GM12878 (cell line): ENCODE results near the gene SCYL3. TPM values are rescaled to one million over a fixed set of nuclear protein-coding genes. Genes with fewer than 3 reads are reported as not detected.

ENCODE experiments used
- ATAC-seq: fragments of 200-7000 bp; cut with Tn5 transposase; 3 replicates; pipeline ENCODE4 v1.9.1; 2020; ENCODE audit warnings: mild to moderate bottlenecking, moderate library complexity
- BruUV-seq: library from RNA; stranded (reverse); fragments of 400-500 nt; replicated peaks from 2 replicates; lab custom pipeline; 2021; lab: Mats Ljungman, UMichigan
- CTCF ChIA-PET: fragments of 300-600 bp; sonication (Branson Sonifier 250); formaldehyde crosslinking; extraction: SDS; loops from one replicate; lab custom pipeline; 2021; ENCODE audit warnings: inconsistent platforms; lab: Yijun Ruan, JAX
- POLR2A ChIA-PET: fragments of 350-600 bp; formaldehyde crosslinking; extraction: SDS; loops from one replicate; lab custom pipeline; 2021; ENCODE audit warnings: inconsistent platforms; lab: Charles Lee
- RAD21 ChIA-PET: fragments of 300-600 bp; sonication (Branson Sonifier 250); formaldehyde crosslinking; loops from one replicate; lab custom pipeline; 2023; ENCODE audit warnings: antibody characterized with exemption; ENCODE audit not compliant: unreplicated experiment; lab: Charles Lee
- SMC1A ChIA-PET: fragments of 300-600 bp; sonication (Branson Sonifier 250); formaldehyde crosslinking; loops from one replicate; lab custom pipeline; 2023; ENCODE audit not compliant: unreplicated experiment, uncharacterized antibody; lab: Charles Lee
- DNase-seq: peaks from one replicate; pipeline ENCODE4 v3.0.0-alpha.2; 2011; ENCODE audit warnings: low read depth, low spot score
- FAIRE-seq: peaks from 3 replicates; lab custom pipeline; 2011; peaks lifted over from hg19 to GRCh38; lab: Jason Lieb, UNC
- H2AFZ ChIP-seq: 2 replicates; pipeline ENCODE4 v1.6.0; 2011; ENCODE audit warnings: low read depth, low read length, control low read depth; ENCODE audit not compliant: control insufficient read depth
- H3K27ac ChIP-seq: 2 replicates; pipeline ENCODE4 v1.5.1; 2011; ENCODE audit warnings: control low read depth; ENCODE audit not compliant: control insufficient read depth, insufficient read depth
- H3K27me3 ChIP-seq, 2 experiments: replicated peaks in 1 of 2; 2 replicates each; pipeline versions ENCODE4 v1.6.0 to v1.6.1; 2011; ENCODE audit warnings: low read length in 1 of 2; ENCODE audit not compliant: control insufficient read depth in 2 of 2, insufficient read depth in 2 of 2
- H3K36me3 ChIP-seq, 2 experiments: 2 replicates each; pipeline ENCODE4 v1.5.1; 2011; ENCODE audit warnings: low read length in 1 of 2; ENCODE audit not compliant: control insufficient read depth in 2 of 2, insufficient read depth in 2 of 2
- H3K4me1 ChIP-seq: 2 replicates; pipeline ENCODE4 v1.6.1; 2011; ENCODE audit warnings: mild to moderate bottlenecking, low read length, moderate library complexity, mixed read lengths; ENCODE audit not compliant: control insufficient read depth, insufficient read depth
- H3K4me2 ChIP-seq: 2 replicates; pipeline ENCODE4 v1.6.0; 2011; ENCODE audit warnings: control low read depth; ENCODE audit not compliant: control insufficient read depth, insufficient read depth
- H3K4me3 ChIP-seq: fragments of 200-600 bp; sonication (generic); 2 replicates; pipeline ENCODE4 v1.5.1; 2016
- H3K79me2 ChIP-seq: 2 replicates; pipeline ENCODE4 v1.6.0; 2011; ENCODE audit warnings: low read length; ENCODE audit not compliant: control insufficient read depth, insufficient read depth
- H3K9ac ChIP-seq: 2 replicates; pipeline ENCODE4 v1.8.0; 2011; ENCODE audit warnings: low read length, control low read depth, mixed read lengths; ENCODE audit not compliant: control insufficient read depth, insufficient read depth
- H3K9me3 ChIP-seq: replicated peaks from 3 replicates; pipeline ENCODE4 v1.5.1; 2011; ENCODE audit warnings: mild to moderate bottlenecking, low read length; ENCODE audit not compliant: control insufficient read depth, insufficient read depth
- H4K20me1 ChIP-seq: 2 replicates; pipeline ENCODE4 v1.6.0; 2011; ENCODE audit not compliant: control insufficient read depth, insufficient read depth
- FOXM1 ChIP-seq: IDR thresholded peaks from 2 replicates; pipeline ENCODE4 v1.6.1; 2012; ENCODE audit warnings: low read depth, mild to moderate bottlenecking, inconsistent platforms, low read length, moderate library complexity
- HCFC1 ChIP-seq: fragments of 150-350 bp; IDR thresholded peaks from 2 replicates; pipeline ENCODE4 v1.6.1; 2014; ENCODE audit warnings: low read length
- HDGF ChIP-seq: fragments of 450-650 bp; IDR thresholded peaks from 2 replicates; pipeline ENCODE4 v1.6.1; 2016; ENCODE audit warnings: antibody characterized with exemption
- MEF2B ChIP-seq: fragments of 450-650 bp; IDR thresholded peaks from 2 replicates; pipeline ENCODE4 v1.6.1; 2018; ENCODE audit warnings: mild to moderate bottlenecking, moderate library complexity; ENCODE audit not compliant: partially characterized antibody, poor library complexity, severe bottlenecking
- MYB ChIP-seq: fragments of 150-350 bp; IDR thresholded peaks from 2 replicates; pipeline ENCODE4 v1.6.1; 2014; ENCODE audit warnings: mild to moderate bottlenecking, low read depth, low read length, borderline replicate concordance
- POLR2A ChIP-seq: IDR thresholded peaks from 2 replicates; pipeline ENCODE4 v1.6.1; 2011; ENCODE audit warnings: low read depth, mild to moderate bottlenecking, low read length
- RAD21 ChIP-seq: IDR thresholded peaks from 2 replicates; pipeline ENCODE4 v1.6.1; 2011; ENCODE audit warnings: mild to moderate bottlenecking, low read depth, low read length, moderate library complexity; ENCODE audit not compliant: insufficient read depth
- SIX5 ChIP-seq: IDR thresholded peaks from 2 replicates; pipeline ENCODE4 v1.6.1; 2011; ENCODE audit warnings: mild to moderate bottlenecking, low read depth, low read length, moderate library complexity; ENCODE audit not compliant: severe bottlenecking
- SMAD1 ChIP-seq: fragments of 450-650 bp; IDR thresholded peaks from 2 replicates; pipeline ENCODE4 v1.6.1; 2018; ENCODE audit warnings: mild to moderate bottlenecking, low read depth; ENCODE audit not compliant: partially characterized antibody
- SP1 ChIP-seq: IDR thresholded peaks from one replicate; pipeline ENCODE4 v1.6.1; 2011; ENCODE audit warnings: low read depth, low read length
- SREBF1 ChIP-seq: IDR thresholded peaks from 2 replicates; pipeline ENCODE4 v1.6.1; 2012; ENCODE audit warnings: mild to moderate bottlenecking, low read length
- TAF1 ChIP-seq: IDR thresholded peaks from 2 replicates; pipeline ENCODE4 v1.6.1; 2011; ENCODE audit warnings: mild to moderate bottlenecking, low read depth, low read length, borderline replicate concordance
- TCF3 ChIP-seq: IDR thresholded peaks from 2 replicates; pipeline ENCODE4 v1.6.1; 2012; ENCODE audit warnings: low read depth, mild to moderate bottlenecking, low read length, borderline replicate concordance; ENCODE audit not compliant: insufficient read depth
- ZNF687 ChIP-seq: fragments of 450-650 bp; IDR thresholded peaks from 2 replicates; pipeline ENCODE4 v1.6.1; 2017; ENCODE audit warnings: mild to moderate bottlenecking, moderate library complexity
- WGBS: methylation state at CpG from one replicate; pipeline ENCODE4 v1.1.6; 2016; ENCODE audit warnings: low lambda C conversion rate; ENCODE audit not compliant: insufficient replicate concordance, insufficient coverage; ENCODE audit errors: missing lambda C conversion rate; 5-methylcytosine and 5-hydroxymethylcytosine counted together
- in situ Hi-C: fragments of 300-500 bp; cut with MboI; formaldehyde crosslinking; loops from 9 replicates; pipeline ENCODE4 v1.14.3; 2018; ENCODE audit warnings: mixed read lengths
- intact Hi-C: fragments of 100-400 bp; cut with micrococcal nuclease; formaldehyde crosslinking; loops from one replicate; pipeline ENCODE4 v1.14.2; 2022; ENCODE audit not compliant: unreplicated experiment
- polyA plus RNA-seq, 11 experiments: library from polyadenylated mRNA; depleted of rRNA in 4 of 11; unstranded in 6 of 11; stranded (reverse) in 5 of 11; fragments of >200 nt; fragmentation: Nextera tagmentation in 4 of 11; fragmentation: Illumina TruSeq in 1 of 11; extraction: Ambion mirVana in 4 of 11; extraction: Trizol in 1 of 11; gene quantifications; 1 replicate in 1 of 11; 2 replicates in 10 of 11; pipeline versions ENCODE4 v1.2.1 to v1.2.3, GENCODE V29; 2011 to 2016; ENCODE audit warnings: inconsistent platforms in 2 of 11, missing spikeins in 2 of 11, low read depth in 1 of 11
- total RNA-seq, 4 experiments: library from RNA; depleted of rRNA in 3 of 4; stranded (reverse); fragments of >200 nt in 3 of 4; fragmentation: Illumina TruSeq in 1 of 4; extraction: Trizol in 1 of 4; gene quantifications; 2 replicates each; pipeline versions ENCODE4 v1.2.1 to v1.2.3, GENCODE V29; 2013 to 2021

SCYL3 gene
- total and polyA plus RNA-seq, 10 of the 15 experiments (the other 5 are each of a cell fraction or from before 2014, with no cell fraction given) = 4.3 to 14.3 (median 10.3) TPM

- TF ChIP-seq HDGF (no peak), TAF1 (no peak)
These were observed 6.8 kb downstream of the SCYL3 start (continued) for GRCh38 chr1:169886931-169887330.

- H3K4me3 ChIP-seq = no peak overlapping the region
- no peaks in the 10 kb centered on the region for H3K27me3 ChIP-seq
- no peak overlapping the region for H2AFZ ChIP-seq
- in situ Hi-C loops (no loop called here), intact Hi-C loops (no loop called here)
- POLR2A ChIA-PET = interaction anchor here (0.6 to 1.3 kb wide), 2 partner anchors 29 to 85 kb away, joined by 3 to 7 read pairs; no protein-coding TSS in a partner anchor
- no peak overlapping the region for H3K4me2 ChIP-seq
- no peaks in the 10 kb centered on the region for H3K9me3 ChIP-seq
- SMC1A ChIA-PET = interaction anchor here (0.9 to 1.5 kb wide), 4 partner anchors 25 to 34 kb away, joined by 3 to 6 read pairs (median 4); no protein-coding TSS in a partner anchor
- ATAC-seq (no peak), DNase-seq (no peak), FAIRE-seq (no peak)
- peaks cover 32% of the 10 kb centered on the region for H3K79me2 ChIP-seq
- TF ChIP-seq SP1 (no peak), MYB (no peak), TCF3 (no peak), RAD21 (no peak), SREBF1 (no peak), HCFC1 (no peak), SIX5 (no peak), SMAD1 (no peak), POLR2A (no peak), ZNF687 (no peak), FOXM1 (no peak), MEF2B (no peak)
- CTCF ChIA-PET = interaction anchor here (1.2 to 1.4 kb wide), 2 partner anchors 11 to 19 kb away, joined by 3 read pairs; no protein-coding TSS in a partner anchor
- 96% methylated on average over 1 of the region's 1 CpG for WGBS
- H3K4me1 ChIP-seq = peaks cover 3% of the 10 kb centered on the region; the same call in 1 of the 2 replicates
- no peaks in the 10 kb centered on the region for H4K20me1 ChIP-seq
- BruUV-seq = no TSS peak
- peaks cover 3 to 5% of the 10 kb centered on the region in 2 experiments for H3K36me3 ChIP-seq
- RAD21 ChIA-PET = interaction anchor here (1.2 to 1.3 kb wide), 2 partner anchors 29 to 40 kb away, joined by 3 to 5 read pairs; no protein-coding TSS in a partner anchor
- H3K9ac ChIP-seq = no peak overlapping the region
- no peak overlapping the region for H3K27ac ChIP-seq
These were observed 7.3 kb downstream of the SCYL3 start for GRCh38 chr1:169886422-169886821.
